A549 (cell line): Measurements from ENCODE around the gene COPS7A. TPM values are rescaled to one million over a fixed set of nuclear protein-coding genes. Genes with fewer than 3 reads are reported as not detected.
A peak's percentile ranks its signal among the peaks of the same experiment; 100 is the strongest.

ENCODE experiments used
- ATAC-seq, 2 experiments: fragments of 200-7000 bp in 1 of 2; fragments of >200 bp in 1 of 2; cut with Nextera tagmentation in 1 of 2; cut with Tn5 transposase in 1 of 2; 3 replicates each; pipeline versions ENCODE4 v1.8.0 to v1.9.1; 2018 to 2020; ENCODE audit warnings: mild to moderate bottlenecking in 1 of 2, moderate library complexity in 1 of 2
- CTCF ChIA-PET: fragments of 300-600 bp; sonication (Branson Sonifier 250); formaldehyde crosslinking; extraction: SDS; loops from one replicate; lab custom pipeline; 2021; ENCODE audit warnings: antibody characterized with exemption, inconsistent platforms; lab: Yijun Ruan, JAX
- POLR2A ChIA-PET: fragments of 350-600 bp; formaldehyde crosslinking; extraction: SDS; loops from one replicate; lab custom pipeline; 2021; ENCODE audit warnings: antibody characterized with exemption, inconsistent platforms; lab: Yijun Ruan, JAX
- DNase-seq, 2 experiments: peaks; one replicate each; pipeline versions ENCODE4 v3.0.0 to v3.0.0-alpha.2; 2011 to 2016; ENCODE audit warnings: low read depth in 1 of 2, low spot score in 1 of 2
- FAIRE-seq: peaks from 2 replicates; lab custom pipeline; 2011; peaks lifted over from hg19 to GRCh38; lab: Jason Lieb, UNC
- H3K27ac ChIP-seq, 2 experiments: fragments of >200 bp; sonication (Bioruptor Twin); formaldehyde crosslinking; 3 replicates each; pipeline ENCODE4 v1.5.1; 2016 to 2017
- H3K4me1 ChIP-seq: fragments of >200 bp; sonication (Bioruptor Twin); formaldehyde crosslinking; 3 replicates; pipeline ENCODE4 v1.6.1; 2016
- H3K4me2 ChIP-seq: fragments of >200 bp; sonication (Bioruptor Twin); formaldehyde crosslinking; 3 replicates; pipeline ENCODE4 v1.6.1; 2016
- H3K4me3 ChIP-seq: fragments of >200 bp; sonication (Bioruptor Twin); formaldehyde crosslinking; 3 replicates; pipeline ENCODE4 v1.5.1; 2016
- H3K9me3 ChIP-seq: fragments of >200 bp; sonication (Bioruptor Twin); formaldehyde crosslinking; 3 replicates; pipeline ENCODE4 v1.6.1; 2016
- BHLHE40 ChIP-seq: IDR thresholded peaks from 2 replicates; pipeline ENCODE4 v1.6.1; 2012; ENCODE audit warnings: low read depth, low read length, inconsistent platforms
- CBX8 ChIP-seq: fragments of 200-600 bp; sonication (generic); IDR thresholded peaks from 2 replicates; pipeline ENCODE4 v1.6.1; 2016
- CHD2 ChIP-seq: fragments of 150-350 bp; IDR thresholded peaks from 2 replicates; pipeline ENCODE4 v1.6.1; 2014; ENCODE audit warnings: low read length; ENCODE audit not compliant: partially characterized antibody
- CHD4 ChIP-seq: fragments of 200-600 bp; sonication (generic); IDR thresholded peaks from 2 replicates; pipeline ENCODE4 v1.6.1; 2016; ENCODE audit warnings: antibody characterized with exemption, mild to moderate bottlenecking, borderline replicate concordance
- CTCF ChIP-seq: fragments of >200 bp; sonication (Bioruptor Twin); formaldehyde crosslinking; IDR thresholded peaks from 3 replicates; pipeline ENCODE4 v1.5.1; 2016
- E2F6 ChIP-seq: IDR thresholded peaks from 2 replicates; pipeline ENCODE4 v1.6.1; 2012; ENCODE audit warnings: low read depth, borderline replicate concordance
- EHF ChIP-seq: fragments of 250-450 bp; sonication (Bioruptor Pico); IDR thresholded peaks from 2 replicates; pipeline ENCODE4 v1.5.0; 2020; ENCODE audit warnings: mild to moderate bottlenecking
- FOSB ChIP-seq: fragments of 250-450 bp; sonication (Bioruptor Pico); IDR thresholded peaks from 2 replicates; pipeline ENCODE4 v1.5.0; 2020; ENCODE audit warnings: mild to moderate bottlenecking, moderate library complexity
- GATA3 ChIP-seq: IDR thresholded peaks from 2 replicates; pipeline ENCODE4 v1.6.1; 2012; ENCODE audit warnings: borderline replicate concordance
- HEYL ChIP-seq: fragments of 250-450 bp; sonication (Bioruptor Pico); IDR thresholded peaks from 2 replicates; pipeline ENCODE4 v1.8.0; 2021; ENCODE audit warnings: mild to moderate bottlenecking, moderate library complexity
- HOXB5 ChIP-seq: fragments of 250-450 bp; sonication (Bioruptor Pico); IDR thresholded peaks from 2 replicates; pipeline ENCODE4 v1.5.0; 2020; ENCODE audit warnings: mild to moderate bottlenecking, moderate library complexity
- NFE2L2 ChIP-seq: fragments of 150-350 bp; conservative IDR thresholded peaks from 2 replicates; pipeline ENCODE4 v1.6.1; 2014; ENCODE audit warnings: low read length
- NPAS2 ChIP-seq: fragments of 250-450 bp; sonication (Bioruptor Pico); IDR thresholded peaks from 2 replicates; pipeline ENCODE4 v1.8.0; 2022; ENCODE audit warnings: mild to moderate bottlenecking, moderate library complexity, borderline replicate concordance
- POLR2A ChIP-seq: IDR thresholded peaks from 2 replicates; pipeline ENCODE4 v1.6.1; 2012; ENCODE audit warnings: mild to moderate bottlenecking, low read length
- RAD21 ChIP-seq, 2 experiments: fragments of >200 bp in 1 of 2; sonication (Bioruptor Twin) in 1 of 2; formaldehyde crosslinking in 1 of 2; IDR thresholded peaks in 1 of 2; conservative IDR thresholded peaks in 1 of 2; 2 replicates in 1 of 2; 3 replicates in 1 of 2; pipeline ENCODE4 v1.6.1; 2012 to 2018; ENCODE audit warnings: inconsistent platforms in 1 of 2
- RCOR1 ChIP-seq: fragments of 150-350 bp; IDR thresholded peaks from 2 replicates; pipeline ENCODE4 v1.6.1; 2014; ENCODE audit warnings: antibody characterized with exemption, low read length, low read depth
- RFX5 ChIP-seq: fragments of 450-650 bp; IDR thresholded peaks from 2 replicates; pipeline ENCODE4 v1.7.1; 2014; ENCODE audit warnings: antibody characterized with exemption, mild to moderate bottlenecking, moderate library complexity
- SMC3 ChIP-seq: fragments of >200 bp; sonication (Bioruptor Twin); formaldehyde crosslinking; IDR thresholded peaks from 3 replicates; pipeline ENCODE4 v1.6.1; 2018; ENCODE audit warnings: inconsistent platforms
- TP53 ChIP-seq: fragments of 250-450 bp; sonication (Bioruptor Pico); IDR thresholded peaks from 2 replicates; pipeline ENCODE4 v1.5.0; 2021; ENCODE audit warnings: mild to moderate bottlenecking, moderate library complexity
- USF2 ChIP-seq: fragments of 450-650 bp; IDR thresholded peaks from 2 replicates; pipeline ENCODE4 v1.6.1; 2014; ENCODE audit warnings: antibody characterized with exemption
- ZFP36 ChIP-seq: fragments of 450-650 bp; IDR thresholded peaks from 2 replicates; pipeline ENCODE4 v1.6.1; 2014; ENCODE audit warnings: borderline replicate concordance; ENCODE audit not compliant: partially characterized antibody
- ZNF302 ChIP-seq: fragments of 250-450 bp; sonication (Bioruptor Pico); IDR thresholded peaks from 2 replicates; pipeline ENCODE4 v1.9.0; 2021; ENCODE audit warnings: inconsistent platforms, mild to moderate bottlenecking, moderate library complexity
- ZSCAN20 ChIP-seq: fragments of 250-450 bp; sonication (Bioruptor Pico); IDR thresholded peaks from 2 replicates; pipeline ENCODE4 v1.8.0; 2022; ENCODE audit warnings: mild to moderate bottlenecking, moderate library complexity
- WGBS: methylation state at CpG from one replicate; pipeline ENCODE4 v1.1.6; 2017; ENCODE audit errors: missing lambda C conversion rate; 5-methylcytosine and 5-hydroxymethylcytosine counted together
- polyA plus RNA-seq, 4 experiments: library from polyadenylated mRNA; depleted of rRNA in 3 of 4; stranded (reverse); fragments of >200 nt; fragmentation: RNase III in 1 of 4; extraction: RNeasy Plus Mini Kit Qiagen cat#74134 plus additional on column Dnase treatment in 1 of 4; gene quantifications; 2 replicates in 3 of 4; 3 replicates in 1 of 4; pipeline ENCODE4 v1.2.3, GENCODE V29; 2011 to 2017
- TF ChIP-seq, protein P1 (sequence below): fragments of 250-450 bp; sonication (Bioruptor Pico); IDR thresholded peaks from 2 replicates; pipeline ENCODE4 v1.5.0; 2020; ENCODE audit warnings: low read depth, mild to moderate bottlenecking, moderate library complexity
- TF ChIP-seq, protein P2 (sequence below): fragments of 250-450 bp; sonication (Bioruptor Pico); IDR thresholded peaks from 2 replicates; pipeline ENCODE4 v1.5.0; 2021; ENCODE audit warnings: mild to moderate bottlenecking, moderate library complexity, borderline replicate concordance
- TF ChIP-seq, protein P3 (sequence below): IDR thresholded peaks from 2 replicates; pipeline ENCODE4 v1.6.1; 2012

COPS7A gene
- polyA plus RNA-seq, 2 of the 4 experiments (the other 2 are of a cell fraction) = 46.9 to 78.8 TPM

DNA sequence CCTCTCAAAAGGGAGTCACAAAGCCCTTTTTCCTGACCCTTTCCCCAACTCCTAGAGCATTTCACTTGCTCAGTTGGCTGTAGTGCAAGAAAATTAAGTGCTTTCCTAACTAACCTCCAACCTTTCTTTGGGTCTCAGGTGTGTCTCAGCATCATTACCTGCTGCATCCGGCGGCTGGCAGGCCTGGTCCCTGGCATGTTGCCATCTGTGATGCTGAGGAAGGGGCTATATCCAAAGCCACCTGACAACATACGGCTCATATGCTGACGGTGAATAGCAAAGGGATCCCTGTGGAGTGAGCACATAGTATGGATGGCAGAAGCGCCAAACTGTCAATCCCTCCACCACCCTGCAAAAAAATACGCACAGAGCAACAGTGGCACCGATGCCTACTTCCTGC lies 27.9 kb downstream of the COPS7A start:
- Histone ChIP-seq H3K4me1 (peaks cover 21% of the 10 kb centered on the region), H3K27ac (peak overlapping the region; percentile 97 to 98), H3K4me3 (peak overlapping the region; percentile 98), H3K9me3 (no peaks in the 10 kb centered on the region), H3K4me2 (peak overlapping the region; percentile 88)
- CTCF ChIA-PET = interaction anchor here (0.7 to 13.7 kb wide), 16 partner anchors 8 to 198 kb away, joined by 3 to 670 read pairs (median 14); partner anchors contain the start of genes CD4, COPS7A, GNB3 and GPR162
- DNase-seq = no peak
- no peak for ATAC-seq
- 80% methylated on average over 7 of the region's 7 CpGs for WGBS
- FAIRE-seq = no peak
- TF ChIP-seq POLR2A = 0 out of 2 replicates have a peak, but pooled peaks have one; percentile 10
- no peak for TF ChIP-seq E2F6
- POLR2A ChIA-PET = interaction anchor here (0.8 to 4.4 kb wide), 11 partner anchors 12 to 138 kb away, joined by 3 to 118 read pairs (median 13); partner anchors contain the start of genes CDCA3, COPS7A, P3H3 and PTMS

DNA sequence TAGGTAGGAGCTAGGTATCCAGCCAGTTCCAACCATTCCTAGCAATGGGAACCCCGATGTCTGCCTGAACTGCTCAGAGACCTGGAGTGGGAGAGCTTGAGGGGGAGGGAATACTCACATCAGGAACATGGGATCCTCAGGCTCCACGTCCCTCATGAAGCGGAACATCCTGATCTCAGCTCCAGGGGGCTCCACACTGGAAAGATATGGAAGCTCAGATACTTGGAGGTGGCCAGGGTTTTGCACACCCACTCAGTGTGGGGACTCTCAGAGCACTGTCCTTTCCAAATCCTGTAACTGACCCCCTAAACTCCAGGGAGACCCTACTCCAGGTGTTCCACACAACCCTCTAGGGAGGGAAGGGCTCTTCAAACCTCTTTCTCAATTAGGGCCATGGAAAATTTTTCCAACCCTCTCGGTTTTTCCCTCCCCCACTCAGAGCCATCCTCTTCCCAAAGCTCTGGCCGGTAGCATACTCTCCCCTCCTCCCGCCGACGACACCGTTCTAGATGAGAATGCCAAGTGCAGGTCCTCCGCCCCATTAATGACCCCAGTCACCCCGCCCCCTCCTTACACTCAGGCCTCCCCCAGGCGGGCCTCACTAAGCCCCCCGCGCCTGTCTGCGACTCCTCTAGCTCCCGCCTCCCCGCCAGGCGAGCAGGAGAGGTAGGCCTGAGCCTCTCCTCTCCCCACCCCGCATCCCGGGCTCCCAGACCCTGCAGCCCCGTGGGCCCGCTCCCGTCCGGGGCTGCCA lies 28.5 kb downstream of the COPS7A start:
- Histone ChIP-seq H3K9me3 (no peaks in the 10 kb centered on the region), H3K4me1 (peaks cover 21% of the 10 kb centered on the region), H3K27ac (peak overlapping the region; percentile 97 to 98), H3K4me2 (peak overlapping the region; percentile 88), H3K4me3 (peak overlapping the region; percentile 98)
- CTCF ChIA-PET = interaction anchor here (0.7 to 13.7 kb wide), 39 partner anchors 8 to 199 kb away, joined by 3 to 670 read pairs (median 6); partner anchors contain the start of genes CD4, CDCA3, COPS7A and GNB3
- peak; percentile 48 to 60; a peak in 5 of 6 replicates for ATAC-seq
- no peak for FAIRE-seq
- DNase-seq = peak; percentile 69 to 86
- POLR2A ChIA-PET = interaction anchor here (0.8 to 4.4 kb wide), 20 partner anchors 8 to 259 kb away, joined by 3 to 118 read pairs (median 8); partner anchors contain the start of genes CDCA3, COPS7A, GPR162 and MRPL51
- WGBS = 6% methylated on average over 10 of the region's 24 CpGs
- TF ChIP-seq, protein P1, sequence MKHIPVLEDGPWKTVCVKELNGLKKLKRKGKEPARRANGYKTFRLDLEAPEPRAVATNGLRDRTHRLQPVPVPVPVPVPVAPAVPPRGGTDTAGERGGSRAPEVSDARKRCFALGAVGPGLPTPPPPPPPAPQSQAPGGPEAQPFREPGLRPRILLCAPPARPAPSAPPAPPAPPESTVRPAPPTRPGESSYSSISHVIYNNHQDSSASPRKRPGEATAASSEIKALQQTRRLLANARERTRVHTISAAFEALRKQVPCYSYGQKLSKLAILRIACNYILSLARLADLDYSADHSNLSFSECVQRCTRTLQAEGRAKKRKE (CRISPR knock-in tag) = 0 out of 2 replicates have a peak, but pooled peaks have one; percentile 53
- TF ChIP-seq CBX8 = no peak
- TF ChIP-seq SMC3 = peak; percentile 24; the same call in 1 of the 3 replicates
- no peak for TF ChIP-seq ZSCAN20 (CRISPR knock-in tag)
- 0 out of 5 replicates have a peak, but pooled peaks of 1 of the 2 experiments have one; percentile 5 for TF ChIP-seq RAD21 (conservative IDR thresholded peaks at IDR 0.05 in 1 of 2, IDR thresholded peaks at IDR 0.05 in 1 of 2)
- no peak for TF ChIP-seq CHD2
- peak; percentile 64; the same call in 1 of the 2 replicates for TF ChIP-seq FOSB (CRISPR knock-in tag)
- TF ChIP-seq ZFP36 = no peak
- no peak; the same call in 1 of the 2 replicates for TF ChIP-seq HOXB5 (CRISPR knock-in tag)
- TF ChIP-seq HEYL (CRISPR knock-in tag) = no peak
- TF ChIP-seq NPAS2 (CRISPR knock-in tag) = no peak
- TF ChIP-seq, protein P2, sequence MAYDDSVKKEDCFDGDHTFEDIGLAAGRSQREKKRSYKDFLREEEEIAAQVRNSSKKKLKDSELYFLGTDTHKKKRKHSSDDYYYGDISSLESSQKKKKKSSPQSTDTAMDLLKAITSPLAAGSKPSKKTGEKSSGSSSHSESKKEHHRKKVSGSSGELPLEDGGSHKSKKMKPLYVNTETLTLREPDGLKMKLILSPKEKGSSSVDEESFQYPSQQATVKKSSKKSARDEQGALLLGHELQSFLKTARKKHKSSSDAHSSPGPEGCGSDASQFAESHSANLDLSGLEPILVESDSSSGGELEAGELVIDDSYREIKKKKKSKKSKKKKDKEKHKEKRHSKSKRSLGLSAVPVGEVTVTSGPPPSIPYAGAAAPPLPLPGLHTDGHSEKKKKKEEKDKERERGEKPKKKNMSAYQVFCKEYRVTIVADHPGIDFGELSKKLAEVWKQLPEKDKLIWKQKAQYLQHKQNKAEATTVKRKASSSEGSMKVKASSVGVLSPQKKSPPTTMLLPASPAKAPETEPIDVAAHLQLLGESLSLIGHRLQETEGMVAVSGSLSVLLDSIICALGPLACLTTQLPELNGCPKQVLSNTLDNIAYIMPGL (CRISPR knock-in tag) = no peak
- no peak for TF ChIP-seq CHD4
- no peak for TF ChIP-seq RFX5
- TF ChIP-seq CTCF = peak; percentile 38
- TF ChIP-seq GATA3 = no peak
- TF ChIP-seq TP53 (CRISPR knock-in tag) = no peak
- no peak for TF ChIP-seq EHF (CRISPR knock-in tag)
- TF ChIP-seq ZNF302 (CRISPR knock-in tag) = no peak
- TF ChIP-seq BHLHE40 = no peak
- TF ChIP-seq, protein P3, sequence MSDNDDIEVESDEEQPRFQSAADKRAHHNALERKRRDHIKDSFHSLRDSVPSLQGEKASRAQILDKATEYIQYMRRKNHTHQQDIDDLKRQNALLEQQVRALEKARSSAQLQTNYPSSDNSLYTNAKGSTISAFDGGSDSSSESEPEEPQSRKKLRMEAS = no peak
- TF ChIP-seq USF2 = no peak
- no peak for TF ChIP-seq RCOR1
- TF ChIP-seq NFE2L2 = no peak
